Measurements from ENCODE around the gene FGF13.

DNA sequence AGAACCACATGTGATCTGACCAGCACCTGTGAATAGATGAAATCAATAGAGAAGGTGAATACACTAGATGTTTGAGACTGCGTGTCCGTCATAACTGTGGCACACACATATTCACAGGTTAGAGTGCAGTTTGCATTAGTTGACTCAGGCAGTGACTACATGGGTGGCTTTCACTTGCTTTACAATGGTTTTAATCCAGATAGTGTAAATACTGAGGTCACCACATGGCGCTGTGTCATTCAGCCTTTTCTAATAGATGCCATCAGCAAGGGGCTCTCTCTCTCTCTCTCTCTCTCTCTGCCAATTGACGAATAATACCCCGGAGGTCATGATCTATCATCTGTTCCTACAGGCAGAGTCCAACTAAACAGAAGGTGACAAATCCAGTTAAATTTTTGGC is 30.7 kb upstream of the FGF13 start:
- TF ChIP-seq, protein P1, sequence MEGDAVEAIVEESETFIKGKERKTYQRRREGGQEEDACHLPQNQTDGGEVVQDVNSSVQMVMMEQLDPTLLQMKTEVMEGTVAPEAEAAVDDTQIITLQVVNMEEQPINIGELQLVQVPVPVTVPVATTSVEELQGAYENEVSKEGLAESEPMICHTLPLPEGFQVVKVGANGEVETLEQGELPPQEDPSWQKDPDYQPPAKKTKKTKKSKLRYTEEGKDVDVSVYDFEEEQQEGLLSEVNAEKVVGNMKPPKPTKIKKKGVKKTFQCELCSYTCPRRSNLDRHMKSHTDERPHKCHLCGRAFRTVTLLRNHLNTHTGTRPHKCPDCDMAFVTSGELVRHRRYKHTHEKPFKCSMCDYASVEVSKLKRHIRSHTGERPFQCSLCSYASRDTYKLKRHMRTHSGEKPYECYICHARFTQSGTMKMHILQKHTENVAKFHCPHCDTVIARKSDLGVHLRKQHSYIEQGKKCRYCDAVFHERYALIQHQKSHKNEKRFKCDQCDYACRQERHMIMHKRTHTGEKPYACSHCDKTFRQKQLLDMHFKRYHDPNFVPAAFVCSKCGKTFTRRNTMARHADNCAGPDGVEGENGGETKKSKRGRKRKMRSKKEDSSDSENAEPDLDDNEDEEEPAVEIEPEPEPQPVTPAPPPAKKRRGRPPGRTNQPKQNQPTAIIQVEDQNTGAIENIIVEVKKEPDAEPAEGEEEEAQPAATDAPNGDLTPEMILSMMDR (IDR thresholded peaks at IDR 0.05) = no peak
- TF ChIP-seq POLR2AphosphoS5 (IDR thresholded peaks at IDR 0.05) (no peak), POLR2A (IDR thresholded peaks at IDR 0.05) (no peak), EP300 (IDR thresholded peaks at IDR 0.05) (no peak)

Data from sigmoid colon (tissue), 4 donors.